Right kidney (tissue), 9 donors: ENCODE measurements around the gene SESN1.
"Not testable (repeated sequence)": the region's sequence is repeated elsewhere in the genome, so short reads cannot be mapped to it uniquely, and the experiment has no call there.

Experiments
- DNase-seq: peaks from one replicate; pipeline ENCODE4 v3.0.0-alpha.2; 2016
- long read RNA-seq, 8 donors: transcript quantifications; one replicate each; lab custom pipeline, GENCODE V29; 2026

SESN1 gene
- long read RNA-seq, donor 1, partial matches to known transcripts: 6 of 9 reads
- long read RNA-seq, donor 1, other reads (novel, unspliced or antisense): 0 of 9 reads
- long read RNA-seq, donor 2, partial matches to known transcripts: 14 of 17 reads
- long read RNA-seq, donor 2, other reads (novel, unspliced or antisense): 0 of 17 reads
- long read RNA-seq, donor 3, partial matches to known transcripts: 16 of 17 reads
- long read RNA-seq, donor 3, other reads (novel, unspliced or antisense): 0 of 17 reads
- long read RNA-seq, donor 4, partial matches to known transcripts: 6 of 9 reads
- long read RNA-seq, donor 4, other reads (novel, unspliced or antisense): 0 of 9 reads
- long read RNA-seq, donor 5, partial matches to known transcripts: 0 of 4 reads
- long read RNA-seq, donor 5, other reads (novel, unspliced or antisense): 0 of 4 reads
- long read RNA-seq, donor 6, partial matches to known transcripts: 5 of 8 reads
- long read RNA-seq, donor 6, other reads (novel, unspliced or antisense): 0 of 8 reads
- long read RNA-seq, donor 7, partial matches to known transcripts: 0 of 2 reads
- long read RNA-seq, donor 7, other reads (novel, unspliced or antisense): 0 of 2 reads
- long read RNA-seq, donor 8, partial matches to known transcripts: 17 of 21 reads
- long read RNA-seq, donor 8, other reads (novel, unspliced or antisense): 0 of 21 reads

GRCh38 chr6:109094416-109095035 lies at the start of gene SESN1:
TSS of gene SESN1 (minus strand) at chr6:109094846. CDS start at chr6:109094073, 773 bp downstream.
- DNase-seq: peak; percentile 98

- DNase-seq: no peak
Observed at GRCh38 chr6:109143191-109143590, 48.5 kb upstream of the SESN1 start.

GRCh38 chr6:109142067-109142466 lies 47.4 kb upstream of the SESN1 start:
- DNase-seq: not testable (repeated sequence)

DNA sequence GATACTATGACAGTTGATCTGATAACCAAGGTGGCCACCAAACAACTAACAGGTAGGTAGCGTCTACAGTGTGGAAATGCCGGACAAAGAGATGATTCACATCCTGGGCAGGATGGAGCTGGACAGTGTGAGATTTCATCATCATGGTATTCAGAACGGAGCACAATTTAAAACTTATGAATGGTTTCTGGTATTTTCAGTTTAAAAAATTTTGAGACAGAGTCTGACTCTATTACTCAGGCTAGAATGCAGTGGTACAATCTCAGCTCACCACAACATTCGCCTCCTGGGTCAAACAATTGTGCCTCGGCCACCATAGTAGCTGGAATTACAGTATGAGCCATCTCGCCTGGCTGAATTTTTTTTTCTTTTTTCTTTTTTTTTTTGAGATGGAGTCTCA lies 44.5 kb upstream of the SESN1 start:
- DNase-seq: no peak

DNA sequence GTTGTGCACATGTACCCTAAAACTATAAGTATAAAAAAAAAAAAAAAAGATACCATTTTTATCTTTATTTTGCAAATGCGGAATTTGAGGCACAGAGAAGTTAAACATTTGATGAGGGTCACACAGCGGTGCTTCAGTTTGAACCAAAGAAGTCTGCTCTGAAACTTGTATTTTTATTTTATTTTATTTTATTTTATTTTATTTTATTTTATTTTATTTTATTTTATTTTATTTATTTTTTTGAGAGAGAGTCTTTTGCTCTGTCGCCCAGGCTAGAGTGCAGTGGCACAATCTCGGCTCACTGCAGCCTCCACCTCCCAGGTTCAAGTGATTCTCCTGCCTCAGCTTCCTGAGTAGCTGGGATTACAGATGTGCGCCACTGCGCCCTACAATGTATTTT lies 41.9 kb upstream of the SESN1 start:
- DNase-seq: not testable (repeated sequence)

DNA sequence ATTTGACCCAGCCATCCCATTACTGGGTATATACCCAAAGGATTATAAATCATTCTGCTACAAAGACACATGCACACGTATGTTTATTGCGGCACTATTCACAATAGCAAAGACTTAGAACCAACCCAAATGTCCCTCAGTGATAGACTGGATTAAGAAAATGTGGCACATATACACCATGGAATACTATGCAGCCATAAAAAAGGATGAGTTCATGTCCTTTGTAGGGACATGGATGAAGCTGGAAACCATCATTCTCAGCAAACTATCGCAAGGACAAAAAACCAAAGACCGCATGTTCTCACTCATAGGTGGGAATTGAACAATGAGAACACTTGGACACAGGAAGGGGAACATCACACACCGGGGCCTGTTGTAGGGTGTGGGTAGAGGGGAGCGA lies 41.4 kb upstream of the SESN1 start:
- DNase-seq: not testable (repeated sequence)

GRCh38 chr6:109135600-109135999 lies 41.0 kb upstream of the SESN1 start:
- not testable (repeated sequence) for DNase-seq

DNA sequence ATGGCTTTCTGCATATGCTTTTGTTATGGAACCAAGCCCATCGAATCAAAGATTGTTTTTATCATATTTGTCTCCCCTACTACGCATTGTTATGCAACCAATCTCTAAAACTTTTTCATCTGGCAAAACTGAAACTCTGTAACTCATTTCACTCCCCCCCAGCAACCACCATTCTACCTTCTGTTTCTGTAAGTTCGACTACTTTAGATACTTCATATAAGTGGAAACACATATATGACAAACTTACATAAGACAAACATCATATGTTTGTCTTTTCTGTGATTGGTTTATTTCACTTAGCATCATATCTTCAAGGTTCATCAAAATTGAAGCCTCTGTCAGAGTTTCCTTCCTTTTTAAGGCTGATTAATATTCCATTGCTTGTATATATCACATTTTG lies 35.4 kb upstream of the SESN1 start:
- no peak for DNase-seq

- DNase-seq: no peak
Observed at GRCh38 chr6:109125504-109125903, 30.9 kb upstream of the SESN1 start.

DNA sequence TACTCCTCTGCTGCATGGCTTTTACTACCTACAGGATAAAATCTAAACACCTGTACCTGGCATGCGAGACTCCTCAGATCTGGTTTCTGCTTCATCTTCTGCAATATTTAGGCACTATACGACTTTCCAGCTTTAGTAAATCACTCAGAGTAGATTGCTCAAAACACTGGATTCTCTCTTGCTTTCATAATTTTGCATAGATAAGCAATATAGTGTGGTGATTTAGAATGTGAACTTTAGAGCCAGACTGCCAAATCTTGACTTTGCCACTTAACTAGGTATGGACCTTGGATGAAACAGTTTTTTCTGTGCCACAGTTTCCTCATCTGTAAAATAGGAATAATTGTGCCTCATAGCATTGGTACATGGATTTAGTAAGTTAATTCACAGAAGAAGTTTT lies 29.6 kb upstream of the SESN1 start:
- DNase-seq: no peak

GRCh38 chr6:109121411-109121810 lies 26.8 kb upstream of the SESN1 start:
- no peak for DNase-seq

DNA sequence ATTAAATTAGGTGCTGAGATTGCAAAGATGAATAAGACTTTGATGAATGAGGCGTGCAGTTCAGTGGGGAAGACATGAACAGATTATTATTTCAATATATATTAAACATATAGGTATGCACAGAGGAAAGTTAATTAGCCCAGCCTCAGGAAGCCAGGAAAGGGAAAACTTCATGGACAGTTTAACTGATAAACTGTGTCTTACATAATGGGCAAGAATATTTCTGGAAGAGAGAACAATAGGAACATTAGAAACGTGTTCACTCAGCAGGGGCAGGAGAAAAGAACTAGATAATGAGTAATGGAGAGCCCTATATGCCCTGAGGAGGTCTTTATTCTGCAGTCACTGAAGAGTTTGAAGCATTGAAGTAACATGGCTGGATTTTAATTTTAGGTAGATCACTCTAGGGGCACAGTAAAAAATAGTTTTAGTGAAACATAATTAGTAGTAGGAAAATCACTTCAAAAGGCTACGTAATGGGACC lies 24.3 kb upstream of the SESN1 start:
- DNase-seq: no peak

- no peak for DNase-seq
Observed at GRCh38 chr6:109118337-109118736, 23.7 kb upstream of the SESN1 start.

GRCh38 chr6:109117346-109118035 lies 22.8 kb upstream of the SESN1 start:
- no peak for DNase-seq

DNA sequence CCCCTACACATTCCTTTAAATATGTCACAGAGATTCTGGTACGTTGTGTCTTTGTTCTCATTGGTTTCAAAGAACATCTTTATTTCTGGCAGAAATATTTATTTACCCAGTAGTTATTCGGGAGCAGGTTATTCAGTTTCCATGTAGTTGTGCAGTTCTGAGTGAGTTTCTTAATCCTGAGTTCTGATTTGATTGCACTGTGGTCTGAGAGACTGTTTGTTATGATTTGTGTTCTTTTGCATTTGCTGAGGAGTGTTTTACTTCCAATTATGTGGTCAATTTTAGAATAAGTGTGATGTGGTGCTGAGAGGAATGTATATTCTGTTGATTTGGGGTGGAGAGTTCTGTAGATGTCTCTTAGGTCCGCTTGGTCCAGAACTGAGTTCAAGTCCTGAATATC lies 18.0 kb upstream of the SESN1 start:
- DNase-seq: not testable (repeated sequence)

DNA sequence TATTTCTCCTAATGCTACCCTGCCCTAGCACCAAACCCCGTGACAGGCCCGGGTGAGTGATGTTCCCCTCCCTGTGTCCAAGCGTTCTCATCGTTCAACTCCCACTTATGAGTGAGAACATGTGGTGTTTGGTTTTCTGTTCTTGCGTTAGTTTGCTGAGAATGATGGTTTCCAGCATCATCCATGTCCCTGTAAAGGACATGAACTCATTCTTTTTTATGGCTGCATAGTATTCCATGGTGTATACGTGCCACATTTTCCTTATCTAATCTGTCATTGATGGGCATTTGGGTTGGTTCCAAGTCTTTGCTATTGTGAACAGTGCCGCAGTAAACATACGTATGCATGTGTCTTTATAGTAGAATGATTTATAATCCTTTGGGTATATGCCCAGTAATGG lies 15.0 kb upstream of the SESN1 start:
- DNase-seq: not testable (repeated sequence)

GRCh38 chr6:109105681-109106080 lies 11.0 kb upstream of the SESN1 start:
- no peak for DNase-seq

DNA sequence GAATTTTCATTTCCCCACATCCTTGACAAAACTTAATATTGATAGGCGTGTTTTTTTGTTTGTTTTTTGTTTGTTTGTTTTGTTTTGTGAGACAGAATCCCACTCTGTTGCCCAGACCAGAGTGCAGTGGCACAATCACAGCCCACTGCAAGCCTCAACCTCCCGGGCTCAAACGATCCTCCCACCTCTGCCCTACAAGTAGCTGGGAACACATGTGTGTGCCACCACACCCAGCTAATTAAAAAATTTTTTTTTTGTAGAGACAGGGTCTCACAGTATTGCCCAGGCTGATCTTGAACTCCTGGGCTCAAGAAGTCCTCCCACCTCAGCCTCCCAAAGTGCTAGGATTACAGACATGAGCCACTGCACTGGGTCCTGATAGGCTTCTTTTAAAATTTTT lies 9.9 kb upstream of the SESN1 start:
- no peak for DNase-seq

DNA sequence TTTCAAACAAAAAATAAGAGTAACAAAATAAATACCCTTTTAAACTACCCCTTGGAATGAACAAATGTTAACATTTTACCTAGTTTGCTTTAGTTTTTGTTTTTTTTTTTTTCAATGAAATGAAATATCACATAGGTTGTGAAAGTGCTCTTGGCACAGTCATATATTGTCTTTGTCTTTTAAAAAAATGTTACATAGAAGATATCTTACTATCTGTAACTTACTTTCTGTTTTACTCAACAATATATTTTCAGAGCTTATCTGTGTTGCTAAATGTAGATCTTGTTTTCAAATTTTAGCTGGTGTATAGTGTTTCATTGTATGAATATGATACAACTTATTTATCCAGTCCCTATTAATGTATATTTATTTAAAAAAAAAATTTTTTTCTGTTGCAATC lies 9.3 kb upstream of the SESN1 start:
- no peak for DNase-seq

DNA sequence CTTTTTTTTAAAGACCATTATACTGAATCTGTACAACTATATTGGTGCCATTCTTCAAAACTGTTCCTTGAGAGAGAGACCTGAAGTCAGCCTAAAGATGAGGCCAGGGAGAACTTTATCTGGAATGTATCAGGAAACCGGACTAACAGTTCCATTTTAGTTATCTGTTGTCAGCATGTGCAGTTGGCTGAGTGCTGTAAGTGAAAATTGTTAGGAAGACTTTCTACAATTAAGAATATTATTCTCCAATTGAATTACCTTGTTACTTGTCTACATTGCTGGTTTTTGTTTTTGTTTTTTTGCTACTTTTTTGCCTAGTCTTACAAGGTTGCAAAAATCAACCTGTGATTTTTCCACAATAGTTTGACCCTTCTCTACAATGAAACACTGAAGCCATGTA lies 8.1 kb upstream of the SESN1 start:
- no peak for DNase-seq

- no peak for DNase-seq
Observed at GRCh38 chr6:109097661-109098060, 3.0 kb upstream of the SESN1 start.

- DNase-seq: no peak
Observed at GRCh38 chr6:109096208-109096607, 1.6 kb upstream of the SESN1 start.

- no peak for DNase-seq
Observed at GRCh38 chr6:109095835-109096084, 1.1 kb upstream of the SESN1 start.
